BLaER1 (cell line): Measurements from ENCODE around the gene GAP43.
"Not testable (repeated sequence)": the region's sequence is repeated elsewhere in the genome, so short reads cannot be mapped to it uniquely, and the experiment has no call there.

Source experiments
- H3K27ac ChIP-seq: shearing (Covaris generic); formaldehyde crosslinking; 2 replicates; pipeline ENCODE4 v1.8.1; 2022
- H3K27me3 ChIP-seq: shearing (Covaris generic); formaldehyde crosslinking; 2 replicates; pipeline ENCODE4 v1.8.1; 2022
- H3K36me3 ChIP-seq: shearing (Covaris generic); formaldehyde crosslinking; 2 replicates; pipeline ENCODE4 v1.8.1; 2022
- H3K4me1 ChIP-seq: shearing (Covaris generic); formaldehyde crosslinking; 2 replicates; pipeline ENCODE4 v1.8.1; 2022
- H3K4me2 ChIP-seq: shearing (Covaris generic); formaldehyde crosslinking; 2 replicates; pipeline ENCODE4 v1.8.1; 2022
- H3K4me3 ChIP-seq: shearing (Covaris generic); formaldehyde crosslinking; 2 replicates; pipeline ENCODE4 v1.8.1; 2022
- H3K9ac ChIP-seq: shearing (Covaris generic); formaldehyde crosslinking; 2 replicates; pipeline ENCODE4 v1.8.1; 2022
- H3K9me3 ChIP-seq: shearing (Covaris generic); formaldehyde crosslinking; 2 replicates; pipeline ENCODE4 v1.8.1; 2022
- H4K20me1 ChIP-seq: shearing (Covaris generic); formaldehyde crosslinking; 2 replicates; pipeline ENCODE4 v1.8.1; 2022
- Cebpa-rat ChIP-seq: shearing (Covaris generic); IDR thresholded peaks from 2 replicates; pipeline ENCODE4 v1.8.1; 2022

Gene GAP43

DNA sequence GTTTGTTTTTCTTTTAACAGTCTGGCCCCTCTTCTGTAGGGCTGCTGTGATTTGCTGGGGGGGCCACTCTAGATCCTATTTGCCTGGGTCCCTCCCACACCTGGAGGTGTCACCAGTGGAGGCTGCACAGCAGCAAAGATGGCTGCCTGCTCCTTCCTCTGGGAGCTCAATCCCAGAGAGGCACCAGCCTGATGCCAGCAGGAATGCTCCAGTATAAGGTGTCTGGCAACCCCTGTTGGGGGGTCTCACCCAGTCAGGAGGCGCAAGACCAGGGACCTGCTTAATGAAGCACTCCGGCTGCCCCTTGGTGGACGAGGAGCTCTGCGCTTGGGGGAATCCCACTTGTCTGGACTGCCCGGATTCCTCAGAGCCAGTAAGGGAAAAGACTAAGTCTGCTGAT, 118.3 kb downstream of the GAP43 start:
- H3K36me3 ChIP-seq = no peaks in the 10 kb centered on the region
- TF ChIP-seq Cebpa-rat = no peak

DNA sequence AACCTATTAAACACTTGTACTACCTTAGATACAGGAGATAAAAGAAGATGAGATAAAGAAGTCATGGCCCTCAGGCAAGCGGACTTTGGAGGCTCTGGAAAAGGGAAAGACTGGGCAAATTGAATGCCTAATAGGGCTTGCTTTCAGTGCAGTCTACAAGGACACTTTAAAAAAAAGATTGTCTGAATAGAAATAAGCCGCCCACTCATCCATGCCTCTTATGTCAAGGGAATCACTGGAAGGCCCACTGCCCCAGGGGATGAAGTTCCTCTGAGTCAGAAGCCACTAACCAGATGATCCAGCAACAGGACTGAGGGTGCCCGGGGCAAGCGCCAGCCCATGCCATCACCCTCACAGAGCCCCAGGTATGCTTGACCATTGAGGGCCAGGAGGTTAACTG, 121.2 kb downstream of the GAP43 start:
- H3K27me3 ChIP-seq, H3K4me2 ChIP-seq: not testable (repeated sequence)

More for the DNA sequence above, 118.3 kb downstream of the GAP43 start:
- Histone ChIP-seq H3K4me2 (no peak overlapping the region), H3K27ac (no peak overlapping the region), H3K9me3 (peaks cover 32% of the 10 kb centered on the region), H4K20me1 (no peaks in the 10 kb centered on the region), H3K27me3 (no peaks in the 10 kb centered on the region), H3K4me1 (no peaks in the 10 kb centered on the region), H3K4me3 (no peak overlapping the region), H3K9ac (no peak overlapping the region)

DNA sequence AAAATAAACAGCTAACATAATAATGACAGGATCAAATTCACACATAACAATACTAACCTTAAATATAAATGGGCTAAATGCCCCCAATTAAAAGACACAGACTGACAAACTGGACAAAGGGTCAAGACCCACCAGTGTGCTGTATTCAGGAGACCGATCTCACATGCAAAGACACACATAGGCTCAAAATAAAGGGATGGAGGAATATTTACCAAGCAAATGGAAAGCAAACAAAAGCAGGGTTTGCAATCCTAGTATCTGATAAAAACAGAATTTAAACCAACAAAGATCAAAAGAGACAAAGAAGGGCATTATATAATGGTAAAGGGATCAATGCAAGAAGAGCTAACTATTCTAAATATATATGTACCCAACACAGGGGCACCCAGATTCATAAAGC, 129.7 kb downstream of the GAP43 start:
- not testable (repeated sequence) for H3K36me3 ChIP-seq, H3K4me1 ChIP-seq, H3K4me2 ChIP-seq, H3K27ac ChIP-seq, H4K20me1 ChIP-seq, H3K27me3 ChIP-seq, H3K9me3 ChIP-seq, H3K9ac ChIP-seq, H3K4me3 ChIP-seq

More for the DNA sequence above, 121.2 kb downstream of the GAP43 start:
- H3K36me3 ChIP-seq, H3K27ac ChIP-seq, H3K9ac ChIP-seq, H3K4me1 ChIP-seq, H3K4me3 ChIP-seq, H4K20me1 ChIP-seq: not testable (repeated sequence)
- H3K9me3 ChIP-seq = peaks cover 19% of the 10 kb centered on the region

DNA sequence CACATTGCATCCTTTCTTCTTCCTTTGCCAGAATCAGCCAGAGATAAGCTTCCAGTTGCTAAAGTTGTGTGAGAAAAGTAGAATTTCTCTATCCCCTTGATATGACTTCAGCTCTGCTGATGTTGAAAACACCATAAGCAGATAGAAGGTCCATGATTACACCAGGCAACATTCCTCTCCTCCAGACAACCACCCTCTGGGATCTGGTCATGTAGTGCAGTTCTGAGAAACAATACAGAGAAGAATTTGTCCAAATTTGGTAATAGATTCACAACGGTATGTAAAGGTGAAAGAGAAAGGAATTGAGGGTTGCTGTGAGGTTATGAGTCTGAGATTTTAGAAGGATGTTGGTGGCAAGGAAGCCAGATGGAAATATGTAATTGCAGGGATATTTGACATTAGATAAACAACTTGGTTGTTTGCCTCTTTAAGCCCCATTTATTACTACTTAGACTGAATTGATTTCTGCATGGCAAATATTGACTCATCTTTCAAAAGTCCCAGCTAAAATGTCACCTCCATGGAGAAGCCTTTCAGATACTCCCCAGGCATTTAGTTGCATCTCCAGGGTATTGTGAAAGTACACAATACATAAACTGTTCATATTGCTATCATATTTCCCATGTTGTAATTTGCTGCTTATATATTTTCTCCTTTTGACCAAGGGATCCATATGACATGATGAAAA, 134.9 kb downstream of the GAP43 start:
- Histone ChIP-seq H3K4me1 (no peaks in the 10 kb centered on the region), H3K36me3 (no peaks in the 10 kb centered on the region), H4K20me1 (no peaks in the 10 kb centered on the region), H3K4me2 (no peak overlapping the region), H3K9me3 (no peaks in the 10 kb centered on the region), H3K27me3 (no peaks in the 10 kb centered on the region), H3K4me3 (no peak overlapping the region), H3K27ac (no peak overlapping the region), H3K9ac (no peak overlapping the region)
- TF ChIP-seq Cebpa-rat = no peak

DNA sequence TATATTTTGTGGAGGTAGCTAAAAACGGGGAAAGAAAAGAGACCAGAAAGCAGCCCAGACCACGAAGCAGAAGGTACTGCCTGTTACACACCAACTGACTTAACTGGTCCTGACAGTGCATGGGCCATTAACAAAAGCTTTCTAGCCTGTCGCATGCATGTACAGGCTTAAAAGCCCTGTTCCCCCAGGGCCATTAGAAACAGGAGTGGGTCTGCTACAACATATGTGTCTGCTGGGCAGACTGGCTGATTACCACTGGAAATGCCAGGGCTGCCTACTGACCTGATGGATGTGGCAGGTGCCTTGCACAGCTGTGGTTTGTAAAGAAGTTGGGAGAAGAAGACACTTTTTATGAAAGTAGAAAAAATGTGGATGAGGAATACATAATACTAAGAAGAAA, 137.4 kb downstream of the GAP43 start:
- H3K9ac ChIP-seq = no peak overlapping the region
- no peaks in the 10 kb centered on the region for H3K27me3 ChIP-seq
- no peaks in the 10 kb centered on the region for H4K20me1 ChIP-seq
- no peak overlapping the region for H3K4me2 ChIP-seq
- no peaks in the 10 kb centered on the region for H3K9me3 ChIP-seq
- TF ChIP-seq Cebpa-rat = no peak
- H3K4me3 ChIP-seq = no peak overlapping the region
- H3K27ac ChIP-seq = no peak overlapping the region
- H3K4me1 ChIP-seq = no peaks in the 10 kb centered on the region
- H3K36me3 ChIP-seq = no peaks in the 10 kb centered on the region

DNA sequence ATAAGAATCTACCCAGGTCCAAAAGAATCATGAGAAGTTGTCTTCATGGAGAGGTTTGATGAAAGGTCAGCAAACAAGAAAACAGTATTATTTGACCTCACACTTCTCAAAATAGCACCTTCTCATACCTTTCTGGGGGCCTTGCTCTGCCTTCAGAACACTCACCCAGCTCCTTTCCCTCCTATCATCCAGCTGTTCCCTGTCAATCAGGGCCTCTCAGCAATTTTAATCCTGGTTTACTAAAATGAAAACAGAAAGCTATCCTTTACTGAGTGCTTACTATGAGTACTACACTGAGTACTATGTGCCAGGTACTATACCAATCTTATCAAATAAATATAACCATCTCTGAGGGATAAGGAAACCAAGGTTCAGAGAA, 138.6 kb downstream of the GAP43 start:
- no peak overlapping the region for H3K9ac ChIP-seq
- no peaks in the 10 kb centered on the region for H3K4me1 ChIP-seq
- H3K4me2 ChIP-seq = no peak overlapping the region
- TF ChIP-seq Cebpa-rat = no peak
- no peaks in the 10 kb centered on the region for H3K9me3 ChIP-seq
- H3K36me3 ChIP-seq = no peaks in the 10 kb centered on the region
- no peaks in the 10 kb centered on the region for H4K20me1 ChIP-seq
- H3K4me3 ChIP-seq = no peak overlapping the region
- no peak overlapping the region for H3K27ac ChIP-seq
- H3K27me3 ChIP-seq = no peaks in the 10 kb centered on the region

DNA sequence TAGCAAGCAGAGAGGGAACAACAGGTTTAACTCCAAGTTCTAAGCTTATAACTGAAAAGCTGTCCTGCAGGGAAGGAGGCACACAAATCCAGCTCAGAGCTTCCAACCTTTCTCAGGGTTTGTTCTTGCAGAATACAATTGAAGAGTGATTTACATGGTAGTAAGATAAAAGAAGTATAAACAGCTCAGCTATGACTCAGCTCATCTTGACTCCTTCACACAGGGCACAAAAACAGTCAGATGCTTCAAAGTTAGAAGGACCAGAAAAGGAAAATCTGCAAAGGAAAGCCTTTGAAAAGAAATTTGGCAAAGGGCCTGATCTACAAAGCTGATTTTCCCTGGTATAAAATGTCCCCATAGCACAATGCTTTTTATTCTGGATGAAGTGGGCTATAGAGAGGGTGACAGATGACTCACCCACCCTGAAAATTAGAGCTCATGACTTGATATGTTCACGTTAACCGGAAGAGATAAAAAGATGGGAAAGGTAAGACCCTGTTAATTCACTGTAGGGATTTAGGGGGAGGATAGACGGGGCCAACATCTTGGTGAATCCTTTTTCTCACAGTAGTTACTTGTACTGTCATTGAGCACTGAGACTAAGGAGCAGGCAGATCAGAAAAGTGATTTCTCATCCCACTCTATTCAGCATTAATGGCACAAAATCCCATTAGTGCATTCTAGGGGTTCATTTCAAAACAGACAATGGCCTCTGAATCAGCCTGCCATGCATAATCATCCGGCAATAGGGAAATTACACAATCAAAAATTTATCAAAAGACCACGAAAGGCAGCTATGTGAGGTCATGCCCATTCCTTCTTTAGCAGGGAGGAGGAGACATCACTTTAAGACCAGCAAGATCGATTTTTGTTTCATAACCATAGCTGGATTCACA, 143.5 kb downstream of the GAP43 start:
- Histone ChIP-seq H3K4me1 (no peaks in the 10 kb centered on the region), H3K9me3 (no peaks in the 10 kb centered on the region), H3K4me2 (no peak overlapping the region), H4K20me1 (no peaks in the 10 kb centered on the region), H3K27me3 (no peaks in the 10 kb centered on the region), H3K27ac (no peak overlapping the region), H3K4me3 (no peak overlapping the region), H3K9ac (no peak overlapping the region), H3K36me3 (no peaks in the 10 kb centered on the region)
- no peak for TF ChIP-seq Cebpa-rat

DNA sequence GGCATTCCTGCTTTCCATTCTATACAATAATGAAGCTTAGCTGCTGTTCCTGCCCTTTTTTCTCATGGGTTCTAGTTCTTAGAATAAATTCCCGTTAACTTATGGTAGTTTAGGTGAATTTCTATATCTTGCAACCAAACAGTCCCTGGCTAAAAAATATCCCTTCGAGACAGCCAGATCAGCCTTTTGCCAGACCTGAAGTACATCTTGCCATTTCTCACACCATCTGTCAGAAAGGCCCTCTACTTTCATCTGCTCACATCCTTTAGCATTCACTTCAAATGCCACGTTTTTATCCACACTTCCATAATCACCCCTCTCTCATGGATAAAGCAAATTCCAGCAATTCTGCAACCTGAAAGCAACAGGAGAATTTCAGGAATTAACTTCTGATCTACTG, 145.4 kb downstream of the GAP43 start:
- Histone ChIP-seq H3K4me2 (no peak overlapping the region), H3K36me3 (no peaks in the 10 kb centered on the region), H3K9ac (no peak overlapping the region), H3K27ac (no peak overlapping the region), H3K27me3 (no peaks in the 10 kb centered on the region), H3K4me3 (no peak overlapping the region), H4K20me1 (no peaks in the 10 kb centered on the region), H3K4me1 (no peaks in the 10 kb centered on the region), H3K9me3 (no peaks in the 10 kb centered on the region)
- TF ChIP-seq Cebpa-rat = no peak
